ENCODE results near the gene RAB3A.

RAB3A gene

DNA sequence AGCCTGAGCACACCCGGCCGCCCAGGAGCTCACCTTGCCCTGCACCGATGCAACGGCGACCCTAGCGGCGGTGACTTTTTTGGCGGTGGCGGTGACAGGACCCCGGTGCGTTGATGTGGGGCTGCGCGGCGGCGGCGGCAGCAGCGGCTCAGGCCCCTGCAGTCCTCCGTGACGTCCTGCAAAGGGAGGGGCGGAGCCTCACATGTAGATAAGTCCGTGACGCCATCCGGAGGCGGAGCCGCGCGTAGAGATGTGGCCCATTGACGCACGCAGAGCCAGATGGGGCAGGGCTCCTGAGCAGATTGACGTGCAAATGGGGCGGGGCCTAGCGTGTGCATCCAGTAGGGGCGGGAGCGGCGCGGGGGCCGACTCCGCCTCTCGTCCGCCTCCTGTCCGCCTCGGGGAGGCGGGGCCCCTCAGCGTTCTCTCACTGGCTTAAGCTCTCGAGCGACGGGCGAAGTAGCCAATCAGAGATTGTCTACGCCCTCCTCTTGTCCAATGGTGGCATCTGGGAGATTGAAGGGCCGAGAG is at the start of gene RAB3A:
Gene RAB3A (minus strand): TSS at position 180 of the 531 bp plus-strand sequence. CDS start 1,302 bp downstream, outside the sequence.
- DNase-seq: peak; percentile 100

GRCh38 chr19:18253130-18253529 is 49.3 kb upstream of the RAB3A start:
- no peak for DNase-seq

DNA sequence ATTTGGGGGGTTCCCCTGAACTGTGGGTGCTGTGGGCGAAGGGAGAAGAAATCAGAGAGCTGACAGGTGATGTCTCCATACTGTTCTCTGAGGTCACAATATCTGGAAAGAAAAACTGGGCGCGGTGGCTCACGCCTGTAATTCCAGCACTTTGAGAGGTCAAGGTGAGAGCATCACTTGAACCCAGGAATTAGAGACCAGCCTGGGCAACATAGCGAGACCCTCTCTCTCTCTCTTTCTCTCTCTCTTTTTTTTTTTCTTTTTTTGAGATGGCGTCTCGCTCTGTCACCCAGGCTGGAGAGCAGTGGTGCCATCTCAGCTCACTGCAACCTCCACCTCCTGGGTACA is 48.5 kb upstream of the RAB3A start:
- DNase-seq: no peak

DNA sequence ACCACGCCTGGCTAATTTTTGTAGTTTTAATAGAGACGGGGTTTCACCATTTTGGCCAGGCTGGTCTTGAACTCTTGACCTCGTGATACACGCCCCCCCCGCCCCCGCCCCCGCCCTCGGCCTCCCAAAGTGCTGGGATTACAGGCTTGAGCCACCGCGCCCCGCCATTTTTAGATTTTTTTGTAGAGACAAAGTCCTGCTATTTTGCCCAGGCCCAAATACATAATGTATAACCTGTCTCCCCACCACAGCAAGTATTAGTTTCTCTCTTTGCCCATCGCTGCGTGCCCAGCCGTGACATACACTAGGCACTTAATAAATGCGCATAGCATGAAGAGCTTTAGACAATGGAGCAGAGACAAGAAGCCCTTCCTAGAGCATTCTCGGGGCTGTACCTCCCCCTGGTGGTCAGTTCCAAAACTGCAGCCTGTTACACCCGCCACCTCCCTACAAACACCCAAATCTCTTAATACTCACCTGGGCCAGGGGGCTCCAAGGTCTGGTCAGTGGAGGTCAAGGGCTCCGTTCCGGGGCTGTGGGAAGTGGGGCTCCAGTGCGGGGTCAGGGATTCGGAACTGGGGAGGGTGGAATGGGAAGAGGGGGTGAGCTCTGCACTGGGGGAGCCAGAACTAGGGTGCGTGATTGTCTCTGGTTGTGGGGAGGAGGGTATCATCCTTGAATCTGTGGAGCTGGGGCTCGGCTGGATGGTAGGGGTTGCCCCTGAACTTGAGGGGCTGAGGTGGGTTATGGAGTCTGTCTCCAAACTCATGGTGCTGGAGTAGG is 47.9 kb upstream of the RAB3A start:
- peak; percentile 62 for DNase-seq

- DNase-seq: no peak
Measured at GRCh38 chr19:18249834-18250233, 46.0 kb upstream of the RAB3A start.

GRCh38 chr19:18245297-18245696 is 41.5 kb upstream of the RAB3A start:
- DNase-seq: no peak

GRCh38 chr19:18239303-18239702 is 35.5 kb upstream of the RAB3A start:
- DNase-seq: no peak

GRCh38 chr19:18234194-18234593 is 30.4 kb upstream of the RAB3A start:
- no peak for DNase-seq

DNA sequence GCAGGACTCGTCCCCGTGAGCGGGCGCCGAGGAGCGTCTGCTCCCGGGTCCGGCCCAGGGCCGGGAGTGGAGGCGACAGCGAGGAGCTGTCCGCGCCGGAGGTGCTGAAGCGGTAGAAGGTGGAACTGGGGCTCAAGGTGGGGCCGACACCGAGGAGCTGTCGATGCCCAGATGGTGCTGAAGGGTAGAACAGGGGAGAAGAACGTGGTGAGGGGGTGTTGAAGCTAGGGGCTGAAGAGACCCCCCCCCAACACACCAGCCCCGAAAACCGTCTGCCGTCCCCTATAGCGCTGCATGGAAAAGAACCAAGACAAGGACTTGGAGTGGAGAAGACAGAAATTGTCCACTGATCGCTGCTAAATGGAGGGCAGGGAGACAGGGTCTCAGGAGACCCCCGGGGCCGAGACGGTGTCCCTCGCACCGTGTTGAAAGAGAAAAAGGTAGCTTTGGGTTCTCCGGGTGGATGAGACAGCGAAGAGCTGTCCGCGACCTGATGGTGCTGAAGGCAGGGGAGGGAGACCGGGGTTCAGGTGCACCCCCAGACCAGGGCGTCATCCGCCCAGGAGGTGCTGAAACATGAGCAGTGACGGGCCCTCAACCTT is 29.5 kb upstream of the RAB3A start:
- DNase-seq: peak; percentile 22

DNA sequence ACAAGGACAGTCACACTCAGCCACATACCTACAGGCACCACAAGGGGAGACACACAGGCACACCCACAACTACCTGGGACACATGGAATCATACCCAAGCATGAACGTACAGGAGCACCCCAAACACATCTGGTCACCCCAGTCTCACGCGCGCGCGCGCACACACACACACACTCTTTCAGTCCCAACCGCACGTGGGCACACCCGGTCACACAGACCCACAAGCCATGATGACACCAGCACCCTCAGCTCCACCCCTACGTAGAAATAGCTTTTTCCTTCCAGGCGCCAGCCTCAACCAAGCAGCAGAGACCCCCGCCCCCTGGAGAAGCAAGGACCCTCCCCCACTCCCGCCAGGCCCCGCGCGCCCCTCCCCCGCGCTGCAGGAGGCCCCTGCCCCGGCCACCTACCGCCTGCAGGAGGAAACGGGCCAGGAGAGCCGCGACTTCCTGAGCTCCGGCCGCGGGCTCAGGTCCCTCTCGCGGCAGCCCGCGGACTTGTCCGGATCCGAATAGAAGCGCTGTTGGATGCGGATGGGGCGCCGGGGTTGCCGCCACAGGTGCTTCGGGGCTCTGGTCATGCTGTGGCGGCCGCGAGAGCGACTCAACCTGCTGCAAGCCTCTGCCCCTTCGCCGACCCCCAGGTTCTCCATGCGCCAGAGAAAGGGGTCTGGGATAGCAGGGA is 28.8 kb upstream of the RAB3A start:
- DNase-seq: no peak

- DNase-seq: peak; percentile 33
Measured at GRCh38 chr19:18231775-18232174, 27.9 kb upstream of the RAB3A start.

DNA sequence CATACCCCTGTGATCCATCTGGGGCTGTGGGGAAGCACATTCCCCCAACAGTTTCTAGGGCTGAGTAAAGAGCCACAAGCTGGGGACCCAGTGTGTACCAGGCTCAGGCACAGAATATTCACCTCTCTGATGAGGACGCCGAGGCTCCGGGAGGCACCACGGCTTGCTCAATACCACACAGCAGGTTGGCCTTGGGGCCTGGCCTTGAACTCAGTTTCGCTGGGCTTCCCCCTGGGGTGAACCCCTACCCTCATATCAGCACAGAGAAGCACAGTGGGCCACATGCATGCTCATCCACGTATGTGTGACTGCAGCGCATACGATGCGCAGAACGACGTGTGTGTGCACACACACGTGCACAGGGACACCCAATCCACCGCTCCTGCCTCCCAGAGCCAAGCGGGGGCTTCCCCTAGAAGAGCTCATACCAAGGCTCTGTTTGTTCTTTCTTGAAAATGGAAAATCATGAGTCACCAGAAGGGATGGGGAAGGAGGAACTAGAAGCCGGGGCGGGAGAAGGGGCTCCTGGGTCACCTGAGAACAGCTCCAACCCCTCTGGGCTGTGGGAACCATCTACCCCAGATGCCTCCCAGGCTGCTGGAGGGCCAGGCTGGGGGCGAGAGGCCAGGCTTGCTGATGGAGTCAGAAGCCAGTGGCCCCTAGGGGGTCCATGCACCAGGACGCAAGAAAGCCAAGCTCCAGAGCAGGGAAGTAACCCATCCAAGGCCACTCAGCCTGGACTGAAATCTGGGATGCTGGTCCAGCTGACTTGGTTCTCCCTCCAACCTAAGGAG is 27.3 kb upstream of the RAB3A start:
- peak; percentile 69 for DNase-seq

DNA sequence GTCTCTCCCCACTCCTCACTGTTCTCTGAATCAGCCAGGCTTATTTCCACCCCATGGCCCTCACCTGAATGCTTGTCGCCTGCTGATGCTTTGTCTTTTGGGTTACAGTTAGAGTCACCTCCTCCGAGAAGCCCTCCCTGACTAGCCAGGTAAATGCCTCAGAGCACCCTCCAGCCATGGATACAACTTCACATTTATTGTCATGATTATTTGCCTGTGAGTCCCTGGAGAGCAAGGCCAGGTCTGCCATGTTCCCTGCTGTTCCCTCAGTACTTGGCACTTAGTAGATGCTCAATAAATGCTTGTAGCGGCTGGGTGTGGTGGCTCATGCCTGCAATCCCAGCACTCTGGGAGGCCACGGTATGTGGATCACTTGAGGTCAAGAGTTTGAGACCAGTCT is 26.1 kb upstream of the RAB3A start:
- DNase-seq: no peak

GRCh38 chr19:18229474-18229873 is 25.6 kb upstream of the RAB3A start:
- no peak for DNase-seq

GRCh38 chr19:18227781-18228271 is 24.0 kb upstream of the RAB3A start:
- no peak for DNase-seq

DNA sequence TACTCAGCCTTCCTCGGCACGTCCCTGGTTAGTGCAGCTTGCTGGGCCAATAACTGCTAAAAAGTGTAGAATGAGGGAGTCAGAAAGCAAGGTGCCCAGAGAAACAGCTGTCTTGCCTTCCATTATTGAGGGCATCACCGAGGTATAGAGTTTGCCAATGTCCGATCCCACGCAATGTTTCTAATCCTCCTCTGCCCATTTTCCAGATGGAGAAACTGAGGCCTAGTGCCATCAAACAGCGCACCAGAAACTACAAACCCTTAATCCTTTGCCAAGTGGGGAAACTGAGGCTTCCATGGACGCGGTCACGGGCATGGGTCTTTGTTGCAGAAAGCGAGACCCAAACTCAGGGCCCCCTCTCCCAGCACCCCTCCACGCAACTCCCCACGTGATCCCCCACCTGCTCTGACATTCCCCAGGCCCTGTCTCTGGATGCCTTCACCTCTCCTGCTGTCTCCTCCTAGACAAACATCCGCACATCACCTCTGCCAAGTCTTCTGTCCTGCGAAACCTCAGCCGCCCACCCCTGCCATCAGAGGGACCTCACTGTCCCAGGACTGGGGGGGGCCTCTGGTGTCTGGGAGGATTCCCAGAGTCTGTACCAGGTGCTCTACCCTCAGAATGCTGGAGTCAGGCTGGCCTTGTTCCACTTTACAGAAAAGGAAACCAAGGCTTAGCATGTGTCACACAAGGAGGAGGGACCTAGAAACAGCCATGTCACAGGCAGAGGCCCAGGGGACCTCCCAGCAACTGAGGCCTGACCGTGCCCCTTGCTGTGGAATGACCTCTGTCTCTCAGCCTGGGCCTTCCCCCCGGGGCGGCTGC is 23.3 kb upstream of the RAB3A start:
- DNase-seq: no peak

GRCh38 chr19:18225702-18226468 is 22.0 kb upstream of the RAB3A start, which contains the start of gene PDE4C:
Gene PDE4C, minus strand, starts transcription at chr19:18226438. Its CDS starts 23 bp downstream, at chr19:18226415.
- no peak for DNase-seq

DNA sequence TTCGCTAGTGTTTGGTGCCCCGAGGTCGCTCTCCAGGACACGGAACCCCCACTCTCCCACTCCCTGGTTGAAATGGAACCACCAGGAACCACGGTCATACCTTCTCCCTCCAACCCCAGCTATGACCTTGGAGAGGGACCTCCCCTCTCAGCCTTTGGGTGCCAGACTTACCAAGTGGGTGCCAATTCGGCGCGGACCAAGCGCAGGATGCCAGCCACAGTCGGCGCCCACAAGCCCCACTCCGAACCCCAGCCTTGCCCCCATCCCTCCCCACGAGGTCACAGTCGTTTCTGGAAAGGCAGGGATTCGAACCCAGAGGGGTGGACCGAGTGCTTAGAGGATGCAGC is 21.5 kb upstream of the RAB3A start:
- no peak for DNase-seq

DNA sequence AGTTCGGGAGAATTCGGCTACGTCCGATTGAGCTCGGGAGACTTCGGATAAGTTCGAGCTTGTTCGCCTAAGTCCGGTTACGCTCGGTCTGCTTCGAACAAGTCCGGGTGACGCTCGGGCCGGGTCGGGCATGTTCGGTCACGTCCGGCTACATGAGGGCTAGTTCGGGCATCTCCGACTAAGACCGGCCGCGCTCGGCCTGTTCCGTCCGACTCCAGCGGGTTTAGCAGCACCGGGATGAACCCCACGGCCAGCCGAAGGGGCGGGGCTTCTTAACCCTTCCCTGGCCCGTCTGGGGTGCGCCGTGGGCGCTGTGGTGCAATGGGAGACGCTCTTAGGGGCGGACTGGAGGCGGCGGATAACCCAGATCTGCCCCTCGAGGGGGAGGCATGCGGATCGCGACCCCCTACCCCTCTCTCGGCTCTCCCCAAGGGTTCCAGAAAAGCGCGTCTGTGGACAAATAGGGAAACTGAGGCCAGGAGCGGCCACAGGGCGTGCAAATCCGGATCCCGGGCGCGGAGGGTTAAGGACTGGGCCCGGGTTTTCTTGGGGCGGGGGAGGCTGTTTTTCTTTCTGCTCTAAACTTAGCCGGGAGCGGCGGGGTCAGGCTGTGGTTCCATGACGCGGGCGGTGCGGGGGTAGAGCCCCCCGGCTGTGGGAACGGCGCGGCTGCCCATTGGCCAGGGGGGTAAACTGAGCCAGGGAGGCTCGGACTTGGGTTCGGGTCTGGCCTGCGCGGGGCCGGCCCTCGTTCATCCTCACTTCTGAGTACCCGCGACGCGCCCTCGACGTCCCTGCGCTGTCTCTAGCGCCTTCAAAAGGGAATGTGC is 20.9 kb upstream of the RAB3A start:
- DNase-seq: peak; percentile 99

GRCh38 chr19:18223860-18224524 is 20.1 kb upstream of the RAB3A start:
- DNase-seq: peak; percentile 36
